Erythroblast (primary cell): ENCODE measurements around the gene ICE2.

Experiments
- GATA1 ChIP-seq: IDR thresholded peaks from 2 replicates; pipeline ENCODE4 v1.6.1; 2011; ENCODE audit warnings: low read depth, mild to moderate bottlenecking, control low read depth, low read length, moderate library complexity
- POLR2A ChIP-seq: IDR thresholded peaks from 2 replicates; pipeline ENCODE4 v1.6.1; 2011; ENCODE audit warnings: mild to moderate bottlenecking, low read length

DNA sequence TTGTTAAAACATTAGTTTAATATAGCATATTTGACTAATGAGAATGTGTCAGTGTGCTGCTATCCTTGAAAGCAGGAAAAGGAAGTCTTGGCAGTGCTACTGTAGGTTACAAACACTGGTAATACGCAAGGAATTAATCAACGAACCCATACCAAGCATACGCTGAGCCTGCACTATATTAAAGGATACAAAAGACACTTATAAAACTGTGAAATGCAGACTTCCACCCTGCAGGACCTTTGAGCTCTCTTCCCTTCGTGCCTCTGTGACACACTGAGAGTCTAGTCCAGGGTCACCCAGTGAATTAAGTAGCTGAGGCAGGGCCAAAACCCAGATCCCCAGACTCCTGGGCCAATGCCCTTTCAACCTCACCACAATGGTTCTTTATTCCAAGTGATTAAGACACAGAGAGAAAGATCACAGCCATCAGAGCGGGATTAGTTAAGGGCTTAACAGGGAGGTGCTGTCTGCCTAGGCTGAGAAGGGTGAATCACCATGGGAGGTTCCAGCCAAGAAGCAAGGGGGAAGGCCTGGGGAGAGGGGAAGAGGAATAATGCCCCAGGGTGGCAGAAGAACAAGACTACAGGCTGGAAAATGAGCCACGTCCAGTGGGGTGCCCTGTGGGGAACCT is 88.0 kb downstream of the ICE2 start:
- TF ChIP-seq POLR2A (no peak), GATA1 (no peak)
